ENCODE measurements around the gene SAMD10.
"Not testable (repeated sequence)": the region's sequence is repeated elsewhere in the genome, so short reads cannot be mapped to it uniquely, and the experiment has no call there.

The SAMD10 gene

DNA sequence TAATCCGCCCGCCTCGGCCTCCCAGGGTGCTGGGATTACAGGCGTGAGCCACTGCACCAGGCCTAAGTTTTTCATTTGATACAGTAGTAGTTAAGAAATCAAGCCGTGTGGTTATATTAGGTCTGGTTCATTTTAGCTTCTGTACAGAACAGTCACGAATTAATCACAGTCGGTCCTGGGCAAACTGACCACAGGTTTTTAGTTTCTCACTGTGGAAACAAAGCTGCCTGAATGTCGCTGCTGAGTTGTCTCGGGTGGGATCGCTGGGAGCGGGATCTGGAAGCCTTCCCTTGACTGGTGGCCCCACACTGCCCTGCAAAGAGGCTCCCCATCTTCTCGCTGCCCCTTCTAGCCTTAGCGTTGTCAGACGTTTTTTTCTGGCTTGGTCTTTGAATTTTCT lies 41.8 kb downstream of the SAMD10 start:
- no peak overlapping the region for H3K4me3 ChIP-seq (ENCODE audit: low read depth, low read length)

DNA sequence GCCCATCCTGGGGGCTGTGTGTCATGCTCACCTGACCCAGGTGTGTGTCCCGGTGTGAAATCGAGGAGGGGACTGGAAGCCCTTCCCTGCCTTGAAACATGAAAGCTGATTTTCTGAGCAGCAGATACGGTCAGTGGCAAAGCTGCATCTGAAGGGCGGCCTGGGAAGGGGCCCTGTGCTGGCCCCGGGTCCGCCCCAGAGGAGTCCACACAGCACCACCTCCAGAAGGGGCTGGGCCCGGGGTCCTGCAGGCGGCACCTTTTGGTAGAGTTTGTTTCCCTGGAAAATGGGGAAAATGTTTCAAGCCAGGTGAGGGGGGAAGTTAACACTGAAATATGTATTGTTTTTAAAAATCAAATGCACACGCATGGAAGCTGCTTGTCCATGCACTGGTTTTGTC lies 44.0 kb downstream of the SAMD10 start:
- no peak for TF ChIP-seq CTCF (IDR thresholded peaks at IDR 0.05; ENCODE audit: low read depth, low read length)
- H3K4me3 ChIP-seq (ENCODE audit: low read depth, low read length), result no peak overlapping the region

More for the DNA sequence above, 41.8 kb downstream of the SAMD10 start:
- TF ChIP-seq CTCF (IDR thresholded peaks at IDR 0.05; ENCODE audit: low read depth, low read length), result no peak

- no peak overlapping the region for H3K4me3 ChIP-seq (ENCODE audit: low read depth, low read length)
These were observed 45.0 kb downstream of the SAMD10 start for GRCh38 chr20:63934271-63935068.

DNA sequence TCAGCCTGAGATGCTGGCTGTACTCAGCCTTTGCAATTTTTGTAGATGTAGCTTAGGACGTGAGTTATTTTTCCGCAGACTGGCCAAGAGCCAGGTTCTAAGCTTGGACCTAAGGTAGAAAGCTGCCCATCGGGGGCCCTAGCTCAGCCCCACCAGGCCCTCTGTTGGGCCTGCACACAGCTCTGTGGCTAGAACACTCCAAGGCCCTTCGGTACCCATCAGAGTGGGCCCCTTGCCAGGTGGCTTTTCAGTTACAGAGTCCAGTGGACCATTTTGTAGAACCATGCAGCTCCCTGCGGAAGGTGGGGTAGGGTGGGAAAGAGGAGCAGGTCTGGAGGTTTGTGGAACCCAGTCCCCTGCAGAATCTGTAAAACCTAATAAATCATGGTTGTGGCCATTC lies 45.8 kb downstream of the SAMD10 start:
- no peak for TF ChIP-seq CTCF (IDR thresholded peaks at IDR 0.05; ENCODE audit: low read depth, low read length)
- H3K4me3 ChIP-seq (ENCODE audit: low read depth, low read length), result no peak overlapping the region

More at GRCh38 chr20:63934271-63935068, 45.0 kb downstream of the SAMD10 start:
- peak; percentile 24 for TF ChIP-seq CTCF (IDR thresholded peaks at IDR 0.05; ENCODE audit: low read depth, low read length)

DNA sequence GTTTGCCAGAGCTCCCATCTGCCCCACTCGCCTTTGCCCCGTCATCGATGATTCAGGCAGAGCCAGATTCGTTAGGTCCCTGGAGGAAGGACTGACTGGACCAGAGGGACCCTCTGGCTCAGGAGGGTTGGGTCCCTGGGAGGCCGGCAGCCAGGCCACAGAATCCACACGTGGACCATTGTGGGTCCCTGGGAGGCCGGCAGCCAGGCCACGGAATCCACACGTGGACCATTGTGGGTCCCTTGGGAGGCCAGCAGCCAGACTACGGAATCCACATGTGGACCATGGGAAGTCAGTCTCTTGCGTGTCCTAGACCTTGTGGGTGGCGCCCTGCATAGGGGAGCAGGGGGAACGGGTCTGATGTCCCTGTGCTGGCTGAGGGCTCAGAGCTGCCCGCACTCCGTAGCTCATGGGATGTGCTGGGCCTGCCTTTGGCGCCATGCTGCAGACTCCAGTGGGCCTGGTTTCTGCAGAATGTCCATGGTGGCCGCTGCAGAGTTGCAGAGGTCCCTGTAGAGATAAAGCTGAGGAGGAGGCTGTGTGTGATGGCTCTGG lies 46.8 kb downstream of the SAMD10 start:
- H3K4me3 ChIP-seq (ENCODE audit: low read depth, low read length), result no peak overlapping the region
- no peak for TF ChIP-seq CTCF (IDR thresholded peaks at IDR 0.05; ENCODE audit: low read depth, low read length)

- no peak for TF ChIP-seq CTCF (IDR thresholded peaks at IDR 0.05; ENCODE audit: low read depth, low read length)
- no peak overlapping the region for H3K4me3 ChIP-seq (ENCODE audit: low read depth, low read length)
These were observed 47.7 kb downstream of the SAMD10 start for GRCh38 chr20:63931735-63932134.

- no peak overlapping the region for H3K4me3 ChIP-seq (ENCODE audit: low read depth, low read length)
- TF ChIP-seq CTCF (IDR thresholded peaks at IDR 0.05; ENCODE audit: low read depth, low read length), result no peak
These were observed 48.4 kb downstream of the SAMD10 start for GRCh38 chr20:63930971-63931553.

DNA sequence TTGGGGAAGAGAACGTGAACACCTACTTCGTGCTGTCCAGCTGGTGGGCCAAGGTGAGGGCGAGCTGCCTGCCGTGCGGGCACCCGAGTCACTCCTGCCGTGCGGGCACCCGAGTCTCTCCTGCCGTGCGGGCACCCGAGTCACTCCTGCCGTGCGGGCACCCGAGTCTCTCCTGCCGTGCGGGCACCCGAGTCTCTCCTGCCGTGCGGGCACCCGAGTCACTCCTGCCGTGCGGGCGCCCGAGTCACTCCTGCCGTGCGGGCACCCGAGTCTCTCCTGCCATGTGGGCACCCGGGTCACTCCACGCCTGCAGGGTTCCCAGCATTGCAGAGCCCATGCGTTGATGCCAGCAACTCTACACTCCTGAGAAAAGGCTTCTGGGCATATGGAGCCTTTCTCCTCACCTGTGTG lies 50.0 kb downstream of the SAMD10 start:
- H3K4me3 ChIP-seq (ENCODE audit: low read depth, low read length), result not testable (repeated sequence)

Data from WI38 (cell line).